Measurements from ENCODE around the gene ZNF778.

DNA sequence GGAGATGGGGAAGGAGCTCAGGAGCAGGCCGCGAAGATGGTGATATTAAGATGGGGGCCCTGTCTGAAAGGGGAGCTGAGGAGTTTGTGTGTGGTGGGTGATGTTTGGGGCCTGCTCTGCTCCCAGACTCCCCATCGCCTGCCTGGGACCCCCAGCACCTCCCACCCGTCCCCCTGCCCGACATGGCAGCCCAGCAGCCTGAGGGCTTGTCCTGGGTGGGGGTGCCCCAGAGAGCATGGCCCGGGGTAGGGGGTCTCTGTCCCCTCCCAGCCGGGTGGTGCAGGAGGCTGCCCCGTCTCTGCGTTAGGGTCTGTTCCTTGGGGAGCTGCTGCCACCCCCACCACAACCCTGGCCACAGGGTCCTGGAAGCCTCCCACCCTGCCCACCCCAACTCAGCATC is 40.8 kb upstream of the ZNF778 start:
- TF ChIP-seq CTCF (tag by site-specific recombination; IDR thresholded peaks at IDR 0.05) (no peak), ZNF10 (tag by site-specific recombination; IDR thresholded peaks at IDR 0.05) (no peak), ZNF274 (IDR thresholded peaks at IDR 0.05; ENCODE audit: low read length) (no peak), ZNF274 (tag by site-specific recombination; IDR thresholded peaks at IDR 0.05; ENCODE audit: borderline replicate concordance) (no peak), KLF9 (tag by site-specific recombination; IDR thresholded peaks at IDR 0.05; ENCODE audit: low read depth) (no peak), ZNF544 (tag by site-specific recombination; IDR thresholded peaks at IDR 0.05) (no peak), SALL2 (tag by site-specific recombination; IDR thresholded peaks at IDR 0.05; ENCODE audit: borderline replicate concordance) (no peak)
- TF ChIP-seq, protein P1, sequence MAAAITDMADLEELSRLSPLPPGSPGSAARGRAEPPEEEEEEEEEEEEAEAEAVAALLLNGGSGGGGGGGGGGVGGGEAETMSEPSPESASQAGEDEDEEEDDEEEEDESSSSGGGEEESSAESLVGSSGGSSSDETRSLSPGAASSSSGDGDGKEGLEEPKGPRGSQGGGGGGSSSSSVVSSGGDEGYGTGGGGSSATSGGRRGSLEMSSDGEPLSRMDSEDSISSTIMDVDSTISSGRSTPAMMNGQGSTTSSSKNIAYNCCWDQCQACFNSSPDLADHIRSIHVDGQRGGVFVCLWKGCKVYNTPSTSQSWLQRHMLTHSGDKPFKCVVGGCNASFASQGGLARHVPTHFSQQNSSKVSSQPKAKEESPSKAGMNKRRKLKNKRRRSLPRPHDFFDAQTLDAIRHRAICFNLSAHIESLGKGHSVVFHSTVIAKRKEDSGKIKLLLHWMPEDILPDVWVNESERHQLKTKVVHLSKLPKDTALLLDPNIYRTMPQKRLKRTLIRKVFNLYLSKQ (tag by site-specific recombination; IDR thresholded peaks at IDR 0.05; ENCODE audit: borderline replicate concordance), result no peak
- TF ChIP-seq, protein P2, sequence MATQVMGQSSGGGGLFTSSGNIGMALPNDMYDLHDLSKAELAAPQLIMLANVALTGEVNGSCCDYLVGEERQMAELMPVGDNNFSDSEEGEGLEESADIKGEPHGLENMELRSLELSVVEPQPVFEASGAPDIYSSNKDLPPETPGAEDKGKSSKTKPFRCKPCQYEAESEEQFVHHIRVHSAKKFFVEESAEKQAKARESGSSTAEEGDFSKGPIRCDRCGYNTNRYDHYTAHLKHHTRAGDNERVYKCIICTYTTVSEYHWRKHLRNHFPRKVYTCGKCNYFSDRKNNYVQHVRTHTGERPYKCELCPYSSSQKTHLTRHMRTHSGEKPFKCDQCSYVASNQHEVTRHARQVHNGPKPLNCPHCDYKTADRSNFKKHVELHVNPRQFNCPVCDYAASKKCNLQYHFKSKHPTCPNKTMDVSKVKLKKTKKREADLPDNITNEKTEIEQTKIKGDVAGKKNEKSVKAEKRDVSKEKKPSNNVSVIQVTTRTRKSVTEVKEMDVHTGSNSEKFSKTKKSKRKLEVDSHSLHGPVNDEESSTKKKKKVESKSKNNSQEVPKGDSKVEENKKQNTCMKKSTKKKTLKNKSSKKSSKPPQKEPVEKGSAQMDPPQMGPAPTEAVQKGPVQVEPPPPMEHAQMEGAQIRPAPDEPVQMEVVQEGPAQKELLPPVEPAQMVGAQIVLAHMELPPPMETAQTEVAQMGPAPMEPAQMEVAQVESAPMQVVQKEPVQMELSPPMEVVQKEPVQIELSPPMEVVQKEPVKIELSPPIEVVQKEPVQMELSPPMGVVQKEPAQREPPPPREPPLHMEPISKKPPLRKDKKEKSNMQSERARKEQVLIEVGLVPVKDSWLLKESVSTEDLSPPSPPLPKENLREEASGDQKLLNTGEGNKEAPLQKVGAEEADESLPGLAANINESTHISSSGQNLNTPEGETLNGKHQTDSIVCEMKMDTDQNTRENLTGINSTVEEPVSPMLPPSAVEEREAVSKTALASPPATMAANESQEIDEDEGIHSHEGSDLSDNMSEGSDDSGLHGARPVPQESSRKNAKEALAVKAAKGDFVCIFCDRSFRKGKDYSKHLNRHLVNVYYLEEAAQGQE (tag by site-specific recombination; IDR thresholded peaks at IDR 0.05), result no peak
